NT2/D1 (cell line): Measurements from ENCODE around the gene KCNQ5.

Source experiments
- YY1 ChIP-seq: IDR thresholded peaks from 2 replicates; pipeline ENCODE4 v1.6.1; 2011; ENCODE audit not compliant: insufficient read length, insufficient read depth
- ZNF274 ChIP-seq: IDR thresholded peaks from 2 replicates; pipeline ENCODE4 v1.6.1; 2011; ENCODE audit warnings: mild to moderate bottlenecking, low read depth, low read length

DNA sequence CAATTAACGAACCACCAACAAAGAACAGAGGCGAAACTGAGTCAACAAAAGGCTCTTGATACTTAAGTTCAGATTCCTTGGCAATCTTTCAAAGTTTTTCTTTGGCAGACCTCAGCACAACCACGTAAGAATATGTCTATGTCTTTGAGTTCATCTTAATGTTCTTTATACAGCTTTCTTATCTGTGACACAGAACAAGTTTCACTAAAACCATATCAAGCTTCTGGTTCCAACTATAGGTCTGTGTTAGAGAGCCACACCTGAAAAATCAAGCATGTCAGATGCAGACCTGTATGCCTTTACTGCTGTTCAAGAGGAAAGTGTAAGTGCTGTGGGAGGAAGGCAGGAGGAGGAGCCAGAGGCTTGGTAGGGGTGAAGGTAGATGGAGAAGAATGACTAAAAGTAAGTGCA lies 332.1 kb downstream of the KCNQ5 start:
- no peak for TF ChIP-seq ZNF274
- TF ChIP-seq YY1 = no peak
